Endothelial cell of umbilical vein (primary cell): Measurements from ENCODE around the gene MUCL3. TPM values are rescaled to one million over a fixed set of nuclear protein-coding genes. Genes with fewer than 3 reads are reported as not detected.

Experiments
- BruUV-seq: library from RNA; stranded (reverse); fragments of 400-500 nt; replicated peaks from 2 replicates; lab custom pipeline; 2021; lab: Mats Ljungman, UMichigan
- CTCF ChIA-PET: fragments of 300-600, 350-600 bp; sonication (Branson Sonifier 250); formaldehyde crosslinking; loops from one replicate; lab custom pipeline; 2021; ENCODE audit warnings: antibody characterized with exemption, inconsistent platforms; lab: Charles Lee
- POLR2A ChIA-PET: fragments of 300-600, 350-600 bp; sonication (Branson Sonifier 250); formaldehyde crosslinking; loops from one replicate; lab custom pipeline; 2021; ENCODE audit warnings: antibody characterized with exemption, inconsistent platforms; lab: Charles Lee
- DNase-seq: peaks from one replicate; pipeline ENCODE4 v3.0.0-alpha.2; 2011; ENCODE audit warnings: low read depth, low spot score
- FAIRE-seq: peaks from 2 replicates; lab custom pipeline; 2011; peaks lifted over from hg19 to GRCh38; lab: Jason Lieb, UNC
- H2AFZ ChIP-seq: 2 replicates; pipeline ENCODE4 v1.6.0; 2012; ENCODE audit warnings: low read depth, low read length, control low read depth, inconsistent platforms
- H3K27ac ChIP-seq: 2 replicates; pipeline ENCODE4 v1.5.1; 2011; ENCODE audit warnings: low read depth, mild to moderate bottlenecking, control low read depth, low read length, moderate library complexity; ENCODE audit not compliant: insufficient read depth
- H3K27me3 ChIP-seq, 2 experiments: 2 replicates each; pipeline versions ENCODE4 v1.6.0 to v1.6.1; 2011; ENCODE audit warnings: low read length in 2 of 2, mixed read lengths in 1 of 2; ENCODE audit not compliant: control insufficient read depth in 2 of 2, insufficient read depth in 2 of 2
- H3K36me3 ChIP-seq, 2 experiments: 2 replicates in 1 of 2; 3 replicates in 1 of 2; pipeline ENCODE4 v1.5.1; 2011; ENCODE audit warnings: low read length in 2 of 2, mild to moderate bottlenecking in 1 of 2, moderate library complexity in 1 of 2; ENCODE audit not compliant: control insufficient read depth in 2 of 2, insufficient read depth in 2 of 2; ENCODE audit errors: extremely low read depth in 1 of 2
- H3K4me1 ChIP-seq: 3 replicates; pipeline ENCODE4 v1.5.1; 2011; ENCODE audit warnings: mild to moderate bottlenecking, low read length; ENCODE audit not compliant: control insufficient read depth, insufficient read depth; ENCODE audit errors: extremely low read depth
- H3K4me2 ChIP-seq: 2 replicates; pipeline ENCODE4 v1.6.1; 2011; ENCODE audit warnings: low read length, control low read depth, mixed read lengths; ENCODE audit not compliant: insufficient read depth
- H3K4me3 ChIP-seq, 3 experiments: fragments of 200-600 bp in 1 of 3; sonication (generic), shearing (Covaris generic) in 1 of 3; replicated peaks in 1 of 3; 2 replicates each; pipeline ENCODE4 v1.5.1; 2011 to 2016; ENCODE audit warnings: control low read depth in 3 of 3, low read length in 3 of 3, mild to moderate bottlenecking in 2 of 3, inconsistent platforms in 1 of 3, low read depth in 1 of 3, moderate library complexity in 1 of 3; ENCODE audit not compliant: insufficient read depth in 1 of 3
- H3K79me2 ChIP-seq: 2 replicates; pipeline ENCODE4 v1.6.0; 2012; ENCODE audit warnings: low read length, inconsistent platforms; ENCODE audit not compliant: control insufficient read depth, insufficient read depth
- H3K9ac ChIP-seq: replicated peaks from 2 replicates; pipeline ENCODE3; 2011; ENCODE audit warnings: low read length, control low read depth; ENCODE audit not compliant: insufficient read depth; ENCODE audit errors: extremely low read depth
- H3K9me1 ChIP-seq: replicated peaks from 3 replicates; pipeline ENCODE4 v1.6.0; 2011; ENCODE audit warnings: mild to moderate bottlenecking, low read length; ENCODE audit not compliant: control insufficient read depth, insufficient read depth; ENCODE audit errors: extremely low read depth
- H3K9me3 ChIP-seq: replicated peaks from 2 replicates; pipeline ENCODE4 v1.5.1; 2012; ENCODE audit warnings: low read length, inconsistent platforms; ENCODE audit not compliant: control insufficient read depth, insufficient read depth
- H4K20me1 ChIP-seq: replicated peaks from 2 replicates; pipeline ENCODE3; 2011; ENCODE audit warnings: mild to moderate bottlenecking, low read length; ENCODE audit not compliant: control insufficient read depth, insufficient read depth; ENCODE audit errors: extremely low read depth
- EZH2 ChIP-seq: IDR thresholded peaks from 2 replicates; pipeline ENCODE4 v1.6.1; 2012; ENCODE audit warnings: borderline replicate concordance, low read depth, mild to moderate bottlenecking, moderate library complexity, low read length, inconsistent platforms; ENCODE audit not compliant: severe bottlenecking
- FOS ChIP-seq: IDR thresholded peaks from 2 replicates; pipeline ENCODE4 v1.6.1; 2011; ENCODE audit warnings: mild to moderate bottlenecking, low read length, moderate library complexity, borderline replicate concordance; ENCODE audit not compliant: insufficient read depth
- GATA2 ChIP-seq: IDR thresholded peaks from 2 replicates; pipeline ENCODE4 v1.7.0; 2011; ENCODE audit warnings: low read depth, mild to moderate bottlenecking, moderate library complexity, mixed read lengths, low read length; ENCODE audit not compliant: insufficient read length, insufficient read depth
- JUN ChIP-seq: IDR thresholded peaks from 2 replicates; pipeline ENCODE4 v1.6.1; 2011; ENCODE audit warnings: borderline replicate concordance, low read depth; ENCODE audit not compliant: insufficient read length, insufficient read depth
- MYC ChIP-seq: IDR thresholded peaks from one replicate; pipeline ENCODE4 v1.6.1; 2011; ENCODE audit warnings: mild to moderate bottlenecking, low read depth, low read length
- POLR2A ChIP-seq: IDR thresholded peaks from 2 replicates; pipeline ENCODE4 v1.6.1; 2012; ENCODE audit warnings: low read depth, mild to moderate bottlenecking, control low read depth, low read length
- POLR2AphosphoS5 ChIP-seq: IDR thresholded peaks from 2 replicates; pipeline ENCODE4 v1.6.1; 2012; ENCODE audit warnings: low read depth, mild to moderate bottlenecking, control low read depth, low read length, moderate library complexity; ENCODE audit not compliant: insufficient read depth
- dilution Hi-C: fragments of 300-500 bp; cut with MboI; formaldehyde crosslinking; loops from one replicate; pipeline ENCODE4 v1.15.0; 2019; ENCODE audit warnings: low sequenced_read_pairs; ENCODE audit not compliant: extremely low pct_ligation_motif_present
- intact Hi-C: fragments of 100-400 bp; cut with micrococcal nuclease; formaldehyde crosslinking; loops from one replicate; pipeline ENCODE4 v1.10.0; 2022
- polyA plus RNA-seq, 4 experiments: library from polyadenylated mRNA; depleted of rRNA in 3 of 4; stranded (reverse) in 3 of 4; unstranded in 1 of 4; fragments of >200 nt; gene quantifications; 2 replicates each; pipeline versions ENCODE4 v1.2.1 to v1.2.3, GENCODE V29; 2011 to 2012; ENCODE audit warnings: missing spikeins in 1 of 4
- total RNA-seq: library from RNA; stranded (reverse); gene quantifications from 2 replicates; pipeline ENCODE4 v1.2.3, GENCODE V29; 2021
- TF ChIP-seq, protein P1 (sequence below), 2 donors: IDR thresholded peaks; 1 replicate in 1 of 2; 2 replicates in 1 of 2; pipeline ENCODE4 v1.5.1; 2011; ENCODE audit warnings: low read length in 2 of 2, mild to moderate bottlenecking in 2 of 2, moderate library complexity in 2 of 2, control low read depth in 1 of 2, inconsistent platforms in 1 of 2, low read depth in 1 of 2; ENCODE audit not compliant: insufficient read depth in 1 of 2; ENCODE audit errors: extremely low read depth in 1 of 2
- TF ChIP-seq, protein P2 (sequence below): IDR thresholded peaks from 2 replicates; pipeline ENCODE4 v1.6.1; 2011; ENCODE audit not compliant: insufficient read depth, insufficient read length

The MUCL3 gene
- total and polyA plus RNA-seq, 2 donors (not counting 3 experiments of a cell fraction or from before 2014, with no cell fraction given), result not detected

DNA sequence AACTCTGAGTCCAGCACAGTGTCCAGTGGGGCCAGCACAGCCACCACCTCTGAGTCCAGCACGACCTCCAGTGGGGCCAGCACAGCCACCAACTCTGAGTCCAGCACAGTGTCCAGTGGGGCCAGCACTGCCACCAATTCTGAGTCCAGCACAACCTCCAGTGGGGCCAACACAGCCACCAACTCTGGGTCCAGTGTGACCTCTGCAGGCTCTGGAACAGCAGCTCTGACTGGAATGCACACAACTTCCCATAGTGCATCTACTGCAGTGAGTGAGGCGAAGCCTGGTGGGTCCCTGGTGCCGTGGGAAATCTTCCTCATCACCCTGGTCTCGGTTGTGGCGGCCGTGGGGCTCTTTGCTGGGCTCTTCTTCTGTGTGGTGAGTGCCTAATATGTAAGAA, 46.5 kb downstream of the MUCL3 start:
- H4K20me1 ChIP-seq, result no peaks in the 10 kb centered on the region
- H3K4me1 ChIP-seq, result no peaks in the 10 kb centered on the region
- H3K9me3 ChIP-seq, result no peaks in the 10 kb centered on the region
- FAIRE-seq, result no peak
- TF ChIP-seq, protein P1, sequence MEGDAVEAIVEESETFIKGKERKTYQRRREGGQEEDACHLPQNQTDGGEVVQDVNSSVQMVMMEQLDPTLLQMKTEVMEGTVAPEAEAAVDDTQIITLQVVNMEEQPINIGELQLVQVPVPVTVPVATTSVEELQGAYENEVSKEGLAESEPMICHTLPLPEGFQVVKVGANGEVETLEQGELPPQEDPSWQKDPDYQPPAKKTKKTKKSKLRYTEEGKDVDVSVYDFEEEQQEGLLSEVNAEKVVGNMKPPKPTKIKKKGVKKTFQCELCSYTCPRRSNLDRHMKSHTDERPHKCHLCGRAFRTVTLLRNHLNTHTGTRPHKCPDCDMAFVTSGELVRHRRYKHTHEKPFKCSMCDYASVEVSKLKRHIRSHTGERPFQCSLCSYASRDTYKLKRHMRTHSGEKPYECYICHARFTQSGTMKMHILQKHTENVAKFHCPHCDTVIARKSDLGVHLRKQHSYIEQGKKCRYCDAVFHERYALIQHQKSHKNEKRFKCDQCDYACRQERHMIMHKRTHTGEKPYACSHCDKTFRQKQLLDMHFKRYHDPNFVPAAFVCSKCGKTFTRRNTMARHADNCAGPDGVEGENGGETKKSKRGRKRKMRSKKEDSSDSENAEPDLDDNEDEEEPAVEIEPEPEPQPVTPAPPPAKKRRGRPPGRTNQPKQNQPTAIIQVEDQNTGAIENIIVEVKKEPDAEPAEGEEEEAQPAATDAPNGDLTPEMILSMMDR (IDR thresholded peaks at IDR 0.05; ENCODE audit: extremely low read depth in 1 of 2, insufficient read depth in 1 of 2, low read depth in 1 of 2, low read length in 2 of 2), result no peak
- TF ChIP-seq, protein P2, sequence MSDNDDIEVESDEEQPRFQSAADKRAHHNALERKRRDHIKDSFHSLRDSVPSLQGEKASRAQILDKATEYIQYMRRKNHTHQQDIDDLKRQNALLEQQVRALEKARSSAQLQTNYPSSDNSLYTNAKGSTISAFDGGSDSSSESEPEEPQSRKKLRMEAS, result no peak
- no peak for TF ChIP-seq POLR2A
- no peak for TF ChIP-seq GATA2
- no peak overlapping the region for H3K4me2 ChIP-seq
- H3K4me3 ChIP-seq, result no peak overlapping the region
- no peaks in the 10 kb centered on the region for H3K36me3 ChIP-seq
- ChIA-PET POLR2A (no interaction called here), CTCF (no interaction called here)
- DNase-seq, result no peak
- H3K27ac ChIP-seq, result no peak overlapping the region
- intact Hi-C loops (no loop called here), dilution Hi-C loops (no loop called here)
- peaks cover 2 to 11% of the 10 kb centered on the region in 2 experiments for H3K27me3 ChIP-seq
- H2AFZ ChIP-seq, result no peak overlapping the region
- no peaks in the 10 kb centered on the region for H3K79me2 ChIP-seq
- no peaks in the 10 kb centered on the region for H3K9me1 ChIP-seq
- BruUV-seq, result no TSS peak
- H3K9ac ChIP-seq, result no peak overlapping the region

DNA sequence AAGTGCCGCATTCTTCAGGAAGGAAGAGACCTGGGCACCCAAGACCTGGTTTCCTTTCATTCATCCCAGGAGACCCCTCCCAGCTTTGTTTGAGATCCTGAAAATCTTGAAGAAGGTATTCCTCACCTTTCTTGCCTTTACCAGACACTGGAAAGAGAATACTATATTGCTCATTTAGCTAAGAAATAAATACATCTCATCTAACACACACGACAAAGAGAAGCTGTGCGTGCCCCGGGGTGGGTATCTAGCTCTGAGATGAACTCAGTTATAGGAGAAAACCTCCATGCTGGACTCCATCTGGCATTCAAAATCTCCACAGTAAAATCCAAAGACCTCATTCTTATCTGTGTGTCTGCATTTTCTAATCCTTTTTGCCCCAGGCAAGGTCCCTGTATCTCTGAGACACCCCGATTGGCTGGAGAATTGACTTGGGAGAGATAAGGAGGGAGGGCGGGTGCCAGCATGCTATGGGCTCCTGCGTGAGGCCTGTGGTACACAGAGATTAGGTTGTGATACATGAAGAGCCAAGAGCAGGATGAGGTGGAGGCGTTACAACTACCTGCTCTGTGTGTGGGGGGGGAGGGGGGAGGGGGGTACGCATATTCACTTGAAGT, 47.5 kb downstream of the MUCL3 start:
- Histone ChIP-seq H3K27me3 (peaks cover 0 to 6% of the 10 kb centered on the region in 2 experiments), H2AFZ (no peak overlapping the region), H3K4me2 (no peak overlapping the region), H3K79me2 (no peaks in the 10 kb centered on the region), H3K9me3 (no peaks in the 10 kb centered on the region), H4K20me1 (no peaks in the 10 kb centered on the region), H3K9ac (no peak overlapping the region), H3K4me3 (no peak overlapping the region), H3K36me3 (no peaks in the 10 kb centered on the region), H3K27ac (no peak overlapping the region), H3K4me1 (no peaks in the 10 kb centered on the region), H3K9me1 (no peaks in the 10 kb centered on the region)
- dilution Hi-C loops, result no loop called here
- ChIA-PET CTCF (interaction anchor here (0.7 to 1.5 kb wide), 2 partner anchors 12 to 487 kb away, joined by 3 read pairs; no protein-coding TSS in a partner anchor), POLR2A (no interaction called here)
- DNase-seq, result no peak
- intact Hi-C loops, result no loop called here
- BruUV-seq, result no TSS peak
- FAIRE-seq, result no peak
- TF ChIP-seq, protein P1 (IDR thresholded peaks at IDR 0.05; ENCODE audit: extremely low read depth in 1 of 2, insufficient read depth in 1 of 2, low read depth in 1 of 2, low read length in 2 of 2), result no peak
- TF ChIP-seq JUN (no peak), GATA2 (no peak), MYC (no peak), POLR2A (no peak), POLR2AphosphoS5 (no peak), EZH2 (no peak), FOS (no peak)
- TF ChIP-seq, protein P2, result no peak
